ENCODE data around the gene AGBL3.

The AGBL3 gene

DNA sequence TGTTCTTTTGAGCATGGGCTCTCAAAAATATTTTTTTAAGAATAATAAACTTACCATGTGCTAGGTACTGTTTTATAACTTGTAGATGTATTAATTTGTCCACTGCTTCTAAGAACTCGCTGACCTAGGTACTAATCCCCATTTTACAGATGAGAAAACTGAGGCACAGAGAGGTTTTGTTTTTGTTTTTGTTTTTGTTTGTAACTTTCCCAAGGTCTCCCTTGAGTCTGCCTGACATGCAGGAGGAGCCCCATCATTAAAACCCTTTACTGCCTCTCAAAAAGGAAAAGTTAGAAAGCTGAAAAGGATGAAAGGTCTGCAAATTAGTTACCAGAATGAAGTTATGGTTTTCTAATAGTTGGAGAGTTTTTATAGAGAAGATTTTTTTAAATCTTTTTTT, 38.5 kb upstream of the AGBL3 start:
- no peak overlapping the region for H3K4me3 ChIP-seq (replicated peaks; ENCODE audit: low read depth, low read length)
- no peak for TF ChIP-seq CTCF (IDR thresholded peaks at IDR 0.05; ENCODE audit: low read length, missing control alignments)
- no peak for DNase-seq (ENCODE audit: low read depth)

- H3K4me3 ChIP-seq (replicated peaks; ENCODE audit: low read depth, low read length), result no peak overlapping the region
- TF ChIP-seq CTCF (IDR thresholded peaks at IDR 0.05; ENCODE audit: low read length, missing control alignments), result no peak
- no peak for DNase-seq (ENCODE audit: low read depth)
Observed at GRCh38 chr7:134948246-134948645, 38.1 kb upstream of the AGBL3 start.

GRCh38 chr7:134948736-134949135, 37.6 kb upstream of the AGBL3 start:
- TF ChIP-seq CTCF (IDR thresholded peaks at IDR 0.05; ENCODE audit: low read length, missing control alignments), result no peak
- H3K4me3 ChIP-seq (replicated peaks; ENCODE audit: low read depth, low read length), result no peak overlapping the region

DNA sequence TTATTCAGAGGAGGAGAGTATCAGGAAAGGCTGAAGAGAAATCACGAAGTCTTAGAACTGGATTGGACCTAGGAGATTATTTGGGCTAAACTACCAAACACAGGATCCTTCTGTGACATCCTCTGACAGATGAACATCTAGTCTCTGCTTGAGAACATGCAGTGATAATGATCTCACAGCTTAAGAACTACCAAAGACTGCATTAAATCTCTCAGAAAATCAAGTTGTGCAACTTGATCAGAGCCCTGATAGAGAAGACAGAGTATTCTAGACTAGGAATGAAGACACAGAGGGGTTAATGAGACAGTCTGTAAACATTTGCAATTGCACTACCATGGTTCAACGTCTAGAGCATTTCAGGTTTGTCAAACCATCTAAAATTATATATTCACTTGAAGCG, 37.1 kb upstream of the AGBL3 start:
- TF ChIP-seq CTCF (IDR thresholded peaks at IDR 0.05; ENCODE audit: low read length, missing control alignments), result no peak
- no peak overlapping the region for H3K4me3 ChIP-seq (replicated peaks; ENCODE audit: low read depth, low read length)
- no peak for DNase-seq (ENCODE audit: low read depth)

More at GRCh38 chr7:134948736-134949135, 37.6 kb upstream of the AGBL3 start:
- DNase-seq (ENCODE audit: low read depth), result peak; percentile 45

DNA sequence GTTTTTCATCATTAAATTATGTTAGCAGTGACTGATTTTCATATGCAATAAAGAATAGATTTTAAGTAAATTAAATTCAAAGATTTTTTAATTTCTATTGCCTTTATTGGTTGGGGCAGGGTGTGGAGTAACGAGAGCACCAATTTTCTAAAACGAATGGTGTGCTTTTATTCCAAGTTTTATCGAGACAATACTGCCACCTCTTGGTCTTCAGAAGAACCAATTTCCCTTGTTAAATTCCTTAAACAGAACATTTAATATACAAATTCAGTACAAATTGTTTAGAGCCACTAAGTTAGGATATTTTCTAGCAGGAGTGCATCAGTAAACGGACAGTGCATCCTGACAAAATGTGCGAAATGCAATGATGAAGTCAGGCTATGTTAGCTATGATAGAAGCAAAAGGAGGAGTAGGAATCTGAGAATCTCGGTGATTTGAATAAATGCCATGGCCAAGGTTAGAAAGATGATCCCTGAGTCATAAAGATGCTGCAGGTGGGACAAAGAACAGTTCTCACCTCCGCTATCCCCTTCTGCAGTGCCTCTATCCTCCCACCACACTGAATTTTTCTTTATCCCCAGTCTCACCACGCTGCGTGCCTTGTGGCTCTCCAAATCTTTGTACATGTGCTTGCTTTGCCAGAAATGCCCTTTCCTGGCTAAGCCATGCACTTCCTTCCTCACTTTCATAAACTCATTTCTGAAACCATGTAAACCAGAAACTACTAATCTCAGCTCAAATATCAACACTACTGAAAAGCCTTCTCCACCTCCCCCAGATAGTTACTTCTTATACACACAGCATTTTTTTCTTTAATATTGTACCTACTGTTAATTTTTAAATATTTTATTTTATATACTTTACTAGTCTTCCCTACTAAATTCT, 31.9 kb upstream of the AGBL3 start:
- peak; percentile 69 for DNase-seq (ENCODE audit: low read depth)
- TF ChIP-seq CTCF (IDR thresholded peaks at IDR 0.05; ENCODE audit: low read length, missing control alignments), result peak; percentile 51
- H3K4me3 ChIP-seq (replicated peaks; ENCODE audit: low read depth, low read length), result no peak overlapping the region

- DNase-seq (ENCODE audit: low read depth), result no peak
- H3K4me3 ChIP-seq (replicated peaks; ENCODE audit: low read depth, low read length), result no peak overlapping the region
- no peak for TF ChIP-seq CTCF (IDR thresholded peaks at IDR 0.05; ENCODE audit: low read length, missing control alignments)
Observed at GRCh38 chr7:134957005-134957404, 29.3 kb upstream of the AGBL3 start.

DNA sequence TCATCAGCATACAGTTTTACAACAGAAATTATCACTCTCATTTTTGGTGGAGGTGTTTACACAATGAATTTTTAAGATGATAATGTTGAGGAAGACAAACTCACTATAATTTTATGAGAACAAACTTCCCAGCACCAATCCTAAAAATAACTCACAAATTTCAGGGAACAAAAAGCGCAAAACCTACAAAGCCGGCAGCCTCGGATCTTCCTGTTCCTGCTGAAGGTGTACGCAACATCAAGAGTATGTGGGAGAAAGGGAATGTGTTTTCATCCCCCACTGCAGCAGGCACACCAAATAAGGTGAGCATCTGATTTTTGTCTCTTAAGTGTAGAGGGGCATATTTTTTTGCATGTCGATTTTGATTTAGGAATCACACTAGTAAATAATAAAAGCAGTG, 26.5 kb upstream of the AGBL3 start:
- DNase-seq (ENCODE audit: low read depth), result no peak
- H3K4me3 ChIP-seq (replicated peaks; ENCODE audit: low read depth, low read length), result no peak overlapping the region
- no peak for TF ChIP-seq CTCF (IDR thresholded peaks at IDR 0.05; ENCODE audit: low read length, missing control alignments)
